Fibroblast of pulmonary artery (primary cell): ENCODE results near the gene CLPTM1.

Source experiments
- DNase-seq: peaks from one replicate; pipeline ENCODE4 v3.0.0-alpha.2; 2010; ENCODE audit warnings: low read depth
- H3K4me3 ChIP-seq: replicated peaks from 2 replicates; pipeline ENCODE4 v1.5.1; 2011; ENCODE audit warnings: low read depth, mild to moderate bottlenecking, control low read depth, low read length, moderate library complexity
- CTCF ChIP-seq: IDR thresholded peaks from 2 replicates; pipeline ENCODE4 v1.5.1; 2011; ENCODE audit warnings: mild to moderate bottlenecking, control low read depth, low read length, inconsistent platforms; ENCODE audit errors: missing control alignments

The CLPTM1 gene

GRCh38 chr19:44985445-44985844, 30.3 kb downstream of the CLPTM1 start:
- DNase-seq, result no peak
- no peak for TF ChIP-seq CTCF
- no peak overlapping the region for H3K4me3 ChIP-seq

- no peak for TF ChIP-seq CTCF
- H3K4me3 ChIP-seq, result no peak overlapping the region
- DNase-seq, result no peak
These were observed 31.2 kb downstream of the CLPTM1 start for GRCh38 chr19:44986389-44986788.

GRCh38 chr19:44987148-44987675, 32.0 kb downstream of the CLPTM1 start:
- DNase-seq, result no peak
- TF ChIP-seq CTCF, result no peak
- H3K4me3 ChIP-seq, result no peak overlapping the region

GRCh38 chr19:44988273-44988672, 33.1 kb downstream of the CLPTM1 start:
- DNase-seq, result no peak
- H3K4me3 ChIP-seq, result no peak overlapping the region
- no peak for TF ChIP-seq CTCF

- peak; percentile 75 for DNase-seq
- H3K4me3 ChIP-seq, result no peak overlapping the region
- TF ChIP-seq CTCF, result peak; percentile 71
These were observed 33.8 kb downstream of the CLPTM1 start for GRCh38 chr19:44988896-44989556.

GRCh38 chr19:44990459-44990858, 35.3 kb downstream of the CLPTM1 start:
- no peak overlapping the region for H3K4me3 ChIP-seq
- TF ChIP-seq CTCF, result no peak
- DNase-seq, result no peak

- no peak for DNase-seq
- no peak for TF ChIP-seq CTCF
- H3K4me3 ChIP-seq, result no peak overlapping the region
These were observed 35.8 kb downstream of the CLPTM1 start for GRCh38 chr19:44990966-44991365.
